ENCODE measurements around the gene FTCD. TPM values are rescaled to one million over a fixed set of nuclear protein-coding genes. Genes with fewer than 3 reads are reported as not detected.

FTCD gene
- total and polyA plus RNA-seq, 2 donors (not counting 3 experiments of a cell fraction or from before 2014, with no cell fraction given): 0.06 to 1.2 TPM

DNA sequence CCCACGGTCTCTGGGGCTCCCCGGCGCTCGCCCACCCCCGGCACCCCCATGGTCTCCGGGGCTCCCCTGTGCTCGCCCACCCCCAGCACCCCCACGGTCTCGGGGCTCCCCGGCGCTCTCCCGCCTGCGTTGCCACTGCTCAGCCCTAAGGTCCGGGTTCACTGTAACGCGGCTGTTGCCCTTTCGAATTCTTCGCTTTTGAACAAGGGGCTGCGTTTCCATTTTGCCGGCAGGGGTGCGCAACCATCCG, 5.2 kb upstream of the FTCD start:
- TF ChIP-seq, protein P1, sequence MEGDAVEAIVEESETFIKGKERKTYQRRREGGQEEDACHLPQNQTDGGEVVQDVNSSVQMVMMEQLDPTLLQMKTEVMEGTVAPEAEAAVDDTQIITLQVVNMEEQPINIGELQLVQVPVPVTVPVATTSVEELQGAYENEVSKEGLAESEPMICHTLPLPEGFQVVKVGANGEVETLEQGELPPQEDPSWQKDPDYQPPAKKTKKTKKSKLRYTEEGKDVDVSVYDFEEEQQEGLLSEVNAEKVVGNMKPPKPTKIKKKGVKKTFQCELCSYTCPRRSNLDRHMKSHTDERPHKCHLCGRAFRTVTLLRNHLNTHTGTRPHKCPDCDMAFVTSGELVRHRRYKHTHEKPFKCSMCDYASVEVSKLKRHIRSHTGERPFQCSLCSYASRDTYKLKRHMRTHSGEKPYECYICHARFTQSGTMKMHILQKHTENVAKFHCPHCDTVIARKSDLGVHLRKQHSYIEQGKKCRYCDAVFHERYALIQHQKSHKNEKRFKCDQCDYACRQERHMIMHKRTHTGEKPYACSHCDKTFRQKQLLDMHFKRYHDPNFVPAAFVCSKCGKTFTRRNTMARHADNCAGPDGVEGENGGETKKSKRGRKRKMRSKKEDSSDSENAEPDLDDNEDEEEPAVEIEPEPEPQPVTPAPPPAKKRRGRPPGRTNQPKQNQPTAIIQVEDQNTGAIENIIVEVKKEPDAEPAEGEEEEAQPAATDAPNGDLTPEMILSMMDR (IDR thresholded peaks at IDR 0.05; ENCODE audit: extremely low read depth in 1 of 2, insufficient read depth in 1 of 2, low read depth in 1 of 2, low read length in 2 of 2): no peak
- TF ChIP-seq GATA2 (IDR thresholded peaks at IDR 0.05; ENCODE audit: insufficient read depth, insufficient read length, low read depth, low read length) (no peak), POLR2A (IDR thresholded peaks at IDR 0.05; ENCODE audit: low read depth, low read length) (no peak), EZH2 (IDR thresholded peaks at IDR 0.05; ENCODE audit: borderline replicate concordance, low read depth, low read length, severe bottlenecking) (no peak), MYC (IDR thresholded peaks at IDR 0.05; ENCODE audit: low read depth, low read length) (no peak), POLR2AphosphoS5 (IDR thresholded peaks at IDR 0.05; ENCODE audit: insufficient read depth, low read depth, low read length) (no peak), JUN (IDR thresholded peaks at IDR 0.05; ENCODE audit: borderline replicate concordance, insufficient read depth, insufficient read length, low read depth) (no peak)
- TF ChIP-seq, protein P2, sequence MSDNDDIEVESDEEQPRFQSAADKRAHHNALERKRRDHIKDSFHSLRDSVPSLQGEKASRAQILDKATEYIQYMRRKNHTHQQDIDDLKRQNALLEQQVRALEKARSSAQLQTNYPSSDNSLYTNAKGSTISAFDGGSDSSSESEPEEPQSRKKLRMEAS (IDR thresholded peaks at IDR 0.05; ENCODE audit: insufficient read depth, insufficient read length): no peak
- no peaks in the 10 kb centered on the region for H3K27me3 ChIP-seq (ENCODE audit: control insufficient read depth in 2 of 2, insufficient read depth in 2 of 2, low read length in 2 of 2)
- no peaks in the 10 kb centered on the region for H3K79me2 ChIP-seq (ENCODE audit: control insufficient read depth, insufficient read depth, low read length)
- no TSS peak for BruUV-seq (replicated peaks)
- ChIA-PET POLR2A (no interaction called here), CTCF (no interaction called here)
- H3K27ac ChIP-seq (ENCODE audit: insufficient read depth, low read depth, low read length): no peak overlapping the region
- no peak overlapping the region for H3K9ac ChIP-seq (replicated peaks; ENCODE audit: extremely low read depth, insufficient read depth, low read length)
- no peak overlapping the region for H3K4me2 ChIP-seq (ENCODE audit: insufficient read depth, low read length)
- no peak overlapping the region for H2AFZ ChIP-seq (ENCODE audit: low read depth, low read length)
- no peaks in the 10 kb centered on the region for H3K9me3 ChIP-seq (replicated peaks; ENCODE audit: control insufficient read depth, insufficient read depth, low read length)
- intact Hi-C loops (cut with micrococcal nuclease): no loop called here
- no peaks in the 10 kb centered on the region for H4K20me1 ChIP-seq (replicated peaks; ENCODE audit: control insufficient read depth, extremely low read depth, insufficient read depth, low read length)
- no peak for FAIRE-seq
- H3K4me1 ChIP-seq (ENCODE audit: control insufficient read depth, extremely low read depth, insufficient read depth, low read length): no peaks in the 10 kb centered on the region
- H3K36me3 ChIP-seq (ENCODE audit: control insufficient read depth in 2 of 2, extremely low read depth in 1 of 2, insufficient read depth in 2 of 2, low read length in 2 of 2): no peaks in the 10 kb centered on the region
- H3K9me1 ChIP-seq (replicated peaks; ENCODE audit: control insufficient read depth, extremely low read depth, insufficient read depth, low read length): no peaks in the 10 kb centered on the region
- dilution Hi-C loops (cut with MboI; ENCODE audit: extremely low pct_ligation_motif_present, low sequenced_read_pairs): no loop called here
- no peak for DNase-seq (ENCODE audit: low read depth, low spot score)
- no peak overlapping the region for H3K4me3 ChIP-seq (replicated peaks in 1 of 3; ENCODE audit: insufficient read depth in 1 of 3, low read depth in 1 of 3, low read length in 3 of 3)

All from endothelial cell of umbilical vein (primary cell).